HCT116 (cell line): ENCODE results near the gene MEIS1. TPM values are rescaled to one million over a fixed set of nuclear protein-coding genes. Genes with fewer than 3 reads are reported as not detected.

ENCODE experiments used
- ATAC-seq: fragments of 200-7000 bp; cut with Tn5 transposase; 2 replicates; pipeline ENCODE4 v1.9.1; 2020; ENCODE audit warnings: mild to moderate bottlenecking, moderate library complexity
- BruUV-seq: library from RNA; stranded (reverse); fragments of 400-500 nt; replicated peaks from 2 replicates; lab custom pipeline; 2021; lab: Mats Ljungman, UMichigan
- CTCF ChIA-PET: fragments of 300-600 bp; sonication (Branson Sonifier 250); formaldehyde crosslinking; loops from one replicate; lab custom pipeline; 2021; ENCODE audit warnings: antibody characterized with exemption; lab: Charles Lee
- POLR2A ChIA-PET: fragments of 300-600, 350-600 bp; sonication (Branson Sonifier 250); formaldehyde crosslinking; loops from one replicate; lab custom pipeline; 2021; ENCODE audit warnings: antibody characterized with exemption; lab: Charles Lee
- RAD21 ChIA-PET, 2 experiments: fragments of 300-600 bp; sonication (Branson Sonifier 250); formaldehyde crosslinking; loops; one replicate each; lab custom pipeline; 2023; ENCODE audit warnings: low total read pairs in 2 of 2; ENCODE audit not compliant: uncharacterized antibody in 2 of 2, unreplicated experiment in 2 of 2, low non-redundant PET in 1 of 2; lab: Charles Lee
- DNase-seq: peaks from one replicate; pipeline ENCODE4 v3.0.0-alpha.2; 2010; ENCODE audit warnings: low read depth, low spot score
- H2AFZ ChIP-seq: fragments of 200-600 bp; shearing (Covaris generic), sonication (generic); 2 replicates; pipeline ENCODE4 v1.6.1; 2017; ENCODE audit warnings: low read depth, mixed run types, mixed read lengths, antibody characterized with exemption, low read length; ENCODE audit not compliant: poor library complexity, severe bottlenecking
- H3K27ac ChIP-seq: 2 replicates; pipeline ENCODE4 v1.5.1; 2012; ENCODE audit warnings: low read depth, low read length
- H3K27me3 ChIP-seq: fragments of 200-600 bp; sonication (generic); 2 replicates; pipeline ENCODE4 v1.6.1; 2016; ENCODE audit warnings: mixed run types, low read length, mixed read lengths; ENCODE audit not compliant: insufficient read depth
- H3K36me3 ChIP-seq, 2 experiments: fragments of 200-500 bp in 1 of 2; fragments of 200-600 bp in 1 of 2; sonication (Bioruptor generic) in 1 of 2; sonication (generic) in 1 of 2; 2 replicates each; pipeline versions ENCODE4 v1.5.1 to v1.6.1; 2014 to 2016; ENCODE audit warnings: low read length in 2 of 2, inconsistent platforms in 1 of 2, mixed read lengths in 1 of 2, mixed run types in 1 of 2; ENCODE audit not compliant: insufficient read depth in 2 of 2, control insufficient read depth in 1 of 2
- H3K4me1 ChIP-seq, 2 experiments: fragments of 200-600 bp in 1 of 2; sonication (generic) in 1 of 2; 2 replicates each; pipeline versions ENCODE4 v1.5.1 to v1.6.1; 2012 to 2017; ENCODE audit warnings: low read length in 2 of 2, inconsistent platforms in 1 of 2, mild to moderate bottlenecking in 1 of 2, mixed read lengths in 1 of 2, mixed run types in 1 of 2, moderate library complexity in 1 of 2; ENCODE audit not compliant: insufficient read depth in 2 of 2, control insufficient read depth in 1 of 2
- H3K4me2 ChIP-seq: fragments of 200-600 bp; sonication (generic); 2 replicates; pipeline ENCODE4 v1.6.1; 2017; ENCODE audit warnings: mixed run types, low read length, mixed read lengths
- H3K4me3 ChIP-seq, 2 experiments: fragments of 200-600 bp in 1 of 2; sonication (generic) in 1 of 2; replicated peaks in 1 of 2; 2 replicates each; pipeline ENCODE4 v1.5.1; 2011 to 2016; ENCODE audit warnings: low read length in 2 of 2, control low read depth in 1 of 2, low read depth in 1 of 2, mild to moderate bottlenecking in 1 of 2, mixed read lengths in 1 of 2, mixed run types in 1 of 2
- H3K79me2 ChIP-seq: fragments of 200-600 bp; sonication (generic); 2 replicates; pipeline ENCODE4 v1.6.1; 2017; ENCODE audit warnings: mild to moderate bottlenecking, mixed run types, low read length, moderate library complexity, mixed read lengths; ENCODE audit not compliant: insufficient read depth
- H3K9ac ChIP-seq: fragments of 200-600 bp; sonication (generic); 2 replicates; pipeline ENCODE4 v1.6.1; 2016; ENCODE audit warnings: low read length, mixed read lengths
- H3K9me2 ChIP-seq: fragments of 200-600 bp; sonication (generic), shearing (Covaris generic); 2 replicates; pipeline ENCODE4 v1.6.1; 2017; ENCODE audit warnings: mixed run types, mild to moderate bottlenecking, moderate library complexity; ENCODE audit not compliant: insufficient read depth
- H3K9me3 ChIP-seq, 2 experiments: fragments of 200-500 bp in 1 of 2; fragments of 200-600 bp in 1 of 2; sonication (Bioruptor generic) in 1 of 2; sonication (generic) in 1 of 2; 2 replicates each; pipeline ENCODE4 v1.6.1; 2014 to 2017; ENCODE audit warnings: low read length in 2 of 2, mixed read lengths in 2 of 2, inconsistent platforms in 1 of 2, low read depth in 1 of 2, mild to moderate bottlenecking in 1 of 2, mixed run types in 1 of 2, moderate library complexity in 1 of 2; ENCODE audit not compliant: control insufficient read depth in 1 of 2, insufficient read depth in 1 of 2
- H4K20me1 ChIP-seq: fragments of 200-600 bp; sonication (generic), shearing (Covaris generic); 2 replicates; pipeline ENCODE4 v1.6.1; 2017; ENCODE audit warnings: mixed run types, mild to moderate bottlenecking, moderate library complexity; ENCODE audit not compliant: insufficient read depth
- CBX3 ChIP-seq: IDR thresholded peaks from 2 replicates; pipeline ENCODE4 v1.6.1; 2012; ENCODE audit warnings: low read depth
- EGR1 ChIP-seq: IDR thresholded peaks from 2 replicates; pipeline ENCODE4 v1.6.1; 2012; ENCODE audit warnings: low read depth
- EZH2 ChIP-seq: fragments of 200-600 bp; sonication (generic); IDR thresholded peaks from 2 replicates; pipeline ENCODE4 v1.6.1; 2017; ENCODE audit warnings: antibody characterized with exemption, mixed run types
- EZH2phosphoT487 ChIP-seq: fragments of 200-600 bp; IDR thresholded peaks from 2 replicates; pipeline ENCODE4 v1.6.1; 2018; ENCODE audit warnings: antibody characterized with exemption, borderline replicate concordance
- JUND ChIP-seq: IDR thresholded peaks from 2 replicates; pipeline ENCODE4 v1.6.1; 2012
- POLR2A ChIP-seq: IDR thresholded peaks from 2 replicates; pipeline ENCODE4 v1.7.0; 2011; ENCODE audit warnings: borderline replicate concordance; ENCODE audit not compliant: insufficient read depth, insufficient read length; ENCODE audit errors: extremely low read depth
- POLR2AphosphoS5 ChIP-seq: IDR thresholded peaks from 2 replicates; pipeline ENCODE4 v1.6.1; 2011; ENCODE audit warnings: mild to moderate bottlenecking, low read depth, low read length, moderate library complexity
- SRF ChIP-seq: IDR thresholded peaks from 2 replicates; pipeline ENCODE4 v1.6.1; 2012; ENCODE audit warnings: low read depth
- TCF7L2 ChIP-seq: IDR thresholded peaks from 2 replicates; pipeline ENCODE4 v1.7.0; 2011; ENCODE audit warnings: borderline replicate concordance, inconsistent platforms; ENCODE audit not compliant: insufficient read depth, insufficient read length; ENCODE audit errors: extremely low read depth
- ZNF274 ChIP-seq: fragments of 200-500 bp; sonication (Bioruptor generic); IDR thresholded peaks from 2 replicates; pipeline ENCODE4 v1.6.1; 2014; ENCODE audit warnings: mild to moderate bottlenecking, low read depth, low read length, inconsistent platforms
- intact Hi-C: fragments of 100-400 bp; cut with micrococcal nuclease; formaldehyde crosslinking; loops from 2 replicates; pipeline ENCODE4 v1.10.0; 2022
- total RNA-seq: library from RNA; stranded (reverse); gene quantifications from one replicate; pipeline ENCODE4 v1.2.1, GENCODE V29; 2021; ENCODE audit not compliant: unreplicated experiment
- TF ChIP-seq, protein P1 (sequence below): IDR thresholded peaks from 2 replicates; pipeline ENCODE4 v1.6.1; 2012

MEIS1 gene
- total RNA-seq, 1 experiment from 2014 or later: 0.32 TPM

DNA sequence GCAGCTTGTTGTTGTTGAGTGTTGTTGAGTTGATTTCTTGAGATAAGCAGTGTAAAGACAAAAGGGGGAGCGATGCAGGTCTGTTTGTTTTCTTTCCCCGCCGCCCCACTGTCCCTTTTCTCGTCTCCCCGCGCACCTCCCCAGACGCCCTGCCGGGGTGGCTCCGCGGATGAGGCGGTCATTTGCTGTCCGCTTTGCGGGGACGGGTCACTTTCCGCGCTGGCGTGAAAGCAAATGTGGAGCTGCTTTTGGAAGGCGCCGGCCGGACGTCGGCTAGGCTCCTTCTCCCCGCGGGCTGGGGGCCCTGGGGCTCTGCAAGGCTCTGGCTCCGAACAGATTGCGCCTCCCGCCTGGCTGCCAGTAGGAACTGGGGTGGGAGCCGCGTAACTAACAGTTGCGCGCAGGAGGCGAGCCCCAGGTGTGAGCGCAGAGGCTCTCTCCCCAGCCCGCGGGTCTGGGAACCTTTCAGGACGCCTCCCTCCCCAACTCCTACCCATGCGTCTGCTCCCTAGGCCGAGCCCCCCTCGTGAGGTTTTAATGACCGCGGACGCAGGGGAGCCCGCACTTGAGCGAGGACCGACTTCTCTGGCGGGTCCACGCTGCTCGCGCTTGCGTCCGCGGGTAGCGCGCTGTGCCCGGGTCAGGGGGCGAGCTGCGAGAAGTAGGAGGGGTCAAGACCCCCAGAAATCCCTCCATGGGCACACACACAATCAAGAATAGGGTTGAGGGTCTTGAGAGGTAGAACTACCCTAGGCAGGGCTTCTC lies 146.6 kb downstream of the MEIS1 start:
- TF ChIP-seq POLR2A (no peak), EZH2phosphoT487 (no peak)
- TF ChIP-seq, protein P1, sequence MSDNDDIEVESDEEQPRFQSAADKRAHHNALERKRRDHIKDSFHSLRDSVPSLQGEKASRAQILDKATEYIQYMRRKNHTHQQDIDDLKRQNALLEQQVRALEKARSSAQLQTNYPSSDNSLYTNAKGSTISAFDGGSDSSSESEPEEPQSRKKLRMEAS: no peak
- BruUV-seq: no TSS peak
- Histone ChIP-seq H3K36me3 (no peaks in the 10 kb centered on the region), H2AFZ (no peak overlapping the region), H3K9ac (no peak overlapping the region), H3K27me3 (no peaks in the 10 kb centered on the region), H3K27ac (no peak overlapping the region), H3K79me2 (no peaks in the 10 kb centered on the region), H4K20me1 (no peaks in the 10 kb centered on the region), H3K4me2 (no peak overlapping the region), H3K9me3 (no peaks in the 10 kb centered on the region; a peak in 1 of 4 replicates), H3K4me3 (no peak overlapping the region), H3K4me1 (no peaks in the 10 kb centered on the region), H3K9me2 (no peaks in the 10 kb centered on the region)
- RAD21 ChIA-PET: no interaction called here
- CTCF ChIA-PET: no interaction called here
- POLR2A ChIA-PET: no interaction called here
- DNase-seq: no peak
- no peak for ATAC-seq
- intact Hi-C loops: no loop called here

DNA sequence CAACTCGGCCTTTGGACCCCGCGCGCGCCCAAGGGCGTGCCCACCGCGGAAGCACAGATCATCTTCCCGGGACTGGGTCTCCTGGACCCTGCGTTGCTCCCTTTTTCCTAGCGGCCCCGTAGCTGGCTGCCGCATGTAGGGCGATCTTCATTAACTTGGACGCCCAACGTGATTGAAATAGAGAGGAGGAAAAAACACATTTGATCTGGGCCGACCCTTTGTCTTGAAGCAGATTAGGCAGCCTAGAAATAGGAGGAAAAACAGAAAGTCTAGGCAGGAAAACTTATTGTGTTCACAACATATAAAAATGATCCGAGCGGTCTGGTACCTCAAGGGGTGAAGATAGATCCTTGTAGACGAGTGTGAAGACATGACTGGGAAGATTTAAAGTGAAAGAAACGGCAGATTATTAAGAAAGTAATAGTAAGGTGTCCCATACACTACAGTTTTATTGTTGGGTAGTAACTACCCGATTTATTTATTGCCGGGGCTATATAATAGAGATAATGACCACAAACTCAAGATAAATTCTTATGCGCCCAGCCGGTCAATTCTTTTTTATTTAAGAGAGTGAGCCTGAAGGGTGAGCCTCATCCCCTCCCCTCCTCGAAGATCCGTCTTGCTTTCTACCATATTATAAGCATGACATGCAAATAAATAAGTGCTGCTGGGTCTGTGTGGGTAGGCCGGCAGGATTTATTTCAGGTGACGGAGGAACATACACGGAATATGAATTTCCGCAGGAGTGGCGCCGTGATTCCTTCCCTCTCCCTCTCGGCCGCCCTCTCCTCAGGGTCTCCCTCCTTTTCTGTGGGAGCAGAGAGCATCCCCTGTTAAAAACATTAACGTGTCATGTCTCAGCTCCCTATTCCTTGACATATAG lies 147.4 kb downstream of the MEIS1 start:
- H3K36me3 ChIP-seq: no peaks in the 10 kb centered on the region
- H3K79me2 ChIP-seq: no peaks in the 10 kb centered on the region
- H3K4me2 ChIP-seq: no peak overlapping the region
- no peaks in the 10 kb centered on the region; a peak in 1 of 4 replicates for H3K9me3 ChIP-seq
- no peaks in the 10 kb centered on the region for H3K27me3 ChIP-seq
- H4K20me1 ChIP-seq: no peaks in the 10 kb centered on the region
- ChIA-PET POLR2A (no interaction called here), RAD21 (no interaction called here), CTCF (no interaction called here)
- H2AFZ ChIP-seq: no peak overlapping the region
- DNase-seq (no peak), ATAC-seq (no peak)
- no peak overlapping the region for H3K4me3 ChIP-seq
- no peaks in the 10 kb centered on the region for H3K4me1 ChIP-seq
- no peak overlapping the region for H3K27ac ChIP-seq
- intact Hi-C loops: no loop called here
- TF ChIP-seq TCF7L2: no peak
- TF ChIP-seq CBX3: no peak
- TF ChIP-seq ZNF274: no peak
- no peak for TF ChIP-seq POLR2A
- TF ChIP-seq SRF: no peak
- no peak for TF ChIP-seq EZH2
- no peak for TF ChIP-seq POLR2AphosphoS5
- TF ChIP-seq JUND: no peak
- TF ChIP-seq EGR1: no peak
- no peak overlapping the region for H3K9ac ChIP-seq
- BruUV-seq: no TSS peak
- no peaks in the 10 kb centered on the region for H3K9me2 ChIP-seq
